Testis (tissue), 2 donors: ENCODE results near the gene SERPINE2.

Experiments
- CTCF ChIP-seq, 3 experiments: fragments of 450-650 bp in 2 of 3; fragments of 200-600 bp in 1 of 3; sonication (generic) in 1 of 3; IDR thresholded peaks; one replicate each; pipeline ENCODE4 v1.5.1; 2016 to 2019; ENCODE audit warnings: antibody characterized with exemption in 3 of 3, mild to moderate bottlenecking in 2 of 3, moderate library complexity in 1 of 3
- POLR2A ChIP-seq: fragments of 450-650 bp; IDR thresholded peaks from one replicate; pipeline ENCODE4 v1.6.1; 2017; ENCODE audit warnings: antibody characterized with exemption, mild to moderate bottlenecking, moderate library complexity

- TF ChIP-seq CTCF (IDR thresholded peaks at IDR 0.05) (no peak), POLR2A (no peak)
These were observed 38.9 kb upstream of the SERPINE2 start for GRCh38 chr2:224077773-224078507.
